ENCODE results near the gene SPEG. TPM values are rescaled to one million over a fixed set of nuclear protein-coding genes. Genes with fewer than 3 reads are reported as not detected.

SPEG gene
- total RNA-seq, 1 donor from 2014 or later = 0.05 TPM

DNA sequence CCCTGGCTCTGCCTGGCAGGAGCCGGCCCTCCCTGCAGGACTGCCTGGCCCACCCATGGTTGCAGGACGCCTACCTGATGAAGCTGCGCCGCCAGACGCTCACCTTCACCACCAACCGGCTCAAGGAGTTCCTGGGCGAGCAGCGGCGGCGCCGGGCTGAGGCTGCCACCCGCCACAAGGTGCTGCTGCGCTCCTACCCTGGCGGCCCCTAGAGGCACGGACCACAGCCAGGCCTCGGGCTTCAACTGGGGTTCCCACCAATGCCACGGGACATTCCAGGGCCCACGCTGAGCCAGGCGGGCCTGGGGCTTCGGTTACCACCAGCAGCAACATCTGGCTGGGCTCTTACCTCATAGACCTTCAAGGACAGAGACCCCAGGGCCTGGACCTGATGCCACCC lies 57.9 kb downstream of the SPEG start:
- intact Hi-C loops (cut with micrococcal nuclease) = no loop called here

DNA sequence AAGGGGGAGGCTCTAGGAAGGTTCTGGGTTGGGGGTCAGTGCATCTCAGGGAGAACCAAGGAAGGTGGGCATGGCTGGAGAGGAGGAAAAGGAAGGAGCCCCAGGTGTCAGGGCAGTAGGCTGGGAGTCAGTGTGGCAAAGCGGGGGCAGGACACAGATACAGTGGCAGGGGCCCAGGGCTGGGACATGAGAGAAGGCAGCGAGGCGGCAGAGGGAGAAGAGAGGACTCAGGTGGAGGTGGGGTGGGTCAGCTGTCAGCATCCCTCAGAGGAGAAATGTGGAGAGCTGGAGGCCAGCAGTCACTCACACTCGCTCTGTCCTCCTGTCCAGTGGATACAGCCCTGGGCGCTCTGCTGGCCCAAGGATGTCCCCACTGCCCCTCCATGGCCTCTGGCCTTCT lies 58.4 kb downstream of the SPEG start:
- intact Hi-C loops (cut with micrococcal nuclease) = no loop called here

DNA sequence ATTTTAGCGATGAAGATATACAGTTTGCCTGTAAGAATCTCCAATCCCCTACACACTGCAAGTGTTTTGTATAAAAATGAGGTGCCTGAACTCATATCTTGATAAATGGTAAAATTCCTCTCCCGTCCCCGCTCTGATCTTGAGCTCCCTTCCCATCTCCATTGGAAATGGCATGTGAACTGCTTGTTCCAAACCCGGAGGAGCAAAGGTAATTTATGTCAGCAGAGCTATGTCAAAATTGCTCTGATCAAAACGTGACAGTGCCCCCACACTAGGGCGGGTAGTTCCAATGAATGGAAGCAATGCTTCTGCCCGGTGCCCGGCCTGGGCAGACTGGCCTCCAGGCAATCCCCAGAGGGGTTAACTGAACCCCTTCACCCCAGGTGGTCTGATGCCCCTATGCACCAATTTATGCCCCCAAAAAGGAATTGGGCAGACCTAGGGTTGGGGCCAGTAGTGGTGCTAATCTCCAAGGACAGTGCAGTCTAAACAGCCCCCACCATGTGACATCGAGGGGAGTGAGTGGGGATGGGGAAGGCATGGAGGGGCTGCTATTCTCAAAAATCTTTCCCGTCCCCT lies 60.4 kb downstream of the SPEG start:
- intact Hi-C loops (cut with micrococcal nuclease) = loop anchor here (1.0 to 5.0 kb wide), 4 partner anchors 35 to 823 kb away; partner anchors contain the start of genes RNF25 and STK36

DNA sequence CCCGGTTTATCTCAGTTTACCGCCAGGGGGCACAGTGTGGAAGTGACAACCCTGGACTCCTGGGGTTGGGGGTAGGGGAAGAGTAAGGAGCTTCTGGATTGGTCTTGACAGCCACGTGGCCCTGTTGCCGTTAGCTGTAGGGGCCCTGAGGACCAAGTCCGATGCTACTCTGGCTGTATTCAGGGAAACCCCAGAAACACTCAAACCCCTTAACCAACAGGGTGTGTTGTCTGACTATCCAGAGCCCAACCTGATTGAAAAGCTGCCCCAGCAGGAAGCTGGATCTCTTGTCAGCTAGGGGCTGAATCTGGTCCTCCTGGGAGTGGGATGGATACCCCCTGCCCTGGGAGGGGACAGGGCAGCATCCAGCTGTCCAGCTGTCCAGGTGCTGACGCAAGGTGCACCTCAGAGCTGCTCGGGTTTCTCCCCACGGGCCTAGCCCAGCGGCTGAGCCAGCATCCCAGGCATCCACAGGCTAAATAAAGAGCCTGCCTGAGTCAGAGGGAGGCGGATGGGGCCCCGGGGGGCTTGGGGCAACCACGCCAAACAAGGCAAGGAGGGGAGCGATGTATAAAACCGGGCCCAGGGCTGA lies 61.0 kb downstream of the SPEG start:
- intact Hi-C loops (cut with micrococcal nuclease) = loop anchor here (1.0 to 5.0 kb wide), 4 partner anchors 35 to 823 kb away; partner anchors contain the start of genes RNF25 and STK36

DNA sequence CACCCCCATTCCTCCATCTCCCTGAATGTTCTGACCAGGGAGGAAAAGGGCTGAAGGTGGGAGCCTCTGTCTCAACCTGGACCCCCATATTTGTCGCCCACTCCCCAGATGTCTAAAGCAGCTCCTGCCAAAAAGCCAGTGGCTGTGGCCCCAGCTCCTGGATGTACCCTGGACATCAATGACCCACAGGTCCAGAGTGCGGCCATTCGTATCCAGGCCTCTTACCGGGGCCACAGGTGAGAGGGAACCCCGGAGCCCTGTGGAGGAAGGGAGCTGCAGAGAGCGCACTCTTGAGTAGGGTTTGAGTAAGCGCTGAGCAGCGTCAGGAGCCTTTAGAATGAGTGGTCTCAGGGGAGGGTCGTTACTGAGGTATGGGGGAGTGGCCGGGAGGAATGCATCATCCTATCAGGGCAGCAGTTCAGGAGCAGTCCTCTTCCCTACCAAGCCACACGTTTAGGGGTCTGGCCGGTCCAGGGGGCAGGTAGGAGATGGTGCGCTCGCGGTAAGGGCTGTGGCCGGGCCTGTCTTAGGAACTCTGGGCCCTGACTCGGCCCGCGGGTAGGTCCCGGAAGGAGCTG lies 61.7 kb downstream of the SPEG start:
- intact Hi-C loops (cut with micrococcal nuclease) = loop anchor here (5.0 kb wide), 3 partner anchors 191 to 824 kb away; partner anchors contain the start of genes RNF25 and STK36

DNA sequence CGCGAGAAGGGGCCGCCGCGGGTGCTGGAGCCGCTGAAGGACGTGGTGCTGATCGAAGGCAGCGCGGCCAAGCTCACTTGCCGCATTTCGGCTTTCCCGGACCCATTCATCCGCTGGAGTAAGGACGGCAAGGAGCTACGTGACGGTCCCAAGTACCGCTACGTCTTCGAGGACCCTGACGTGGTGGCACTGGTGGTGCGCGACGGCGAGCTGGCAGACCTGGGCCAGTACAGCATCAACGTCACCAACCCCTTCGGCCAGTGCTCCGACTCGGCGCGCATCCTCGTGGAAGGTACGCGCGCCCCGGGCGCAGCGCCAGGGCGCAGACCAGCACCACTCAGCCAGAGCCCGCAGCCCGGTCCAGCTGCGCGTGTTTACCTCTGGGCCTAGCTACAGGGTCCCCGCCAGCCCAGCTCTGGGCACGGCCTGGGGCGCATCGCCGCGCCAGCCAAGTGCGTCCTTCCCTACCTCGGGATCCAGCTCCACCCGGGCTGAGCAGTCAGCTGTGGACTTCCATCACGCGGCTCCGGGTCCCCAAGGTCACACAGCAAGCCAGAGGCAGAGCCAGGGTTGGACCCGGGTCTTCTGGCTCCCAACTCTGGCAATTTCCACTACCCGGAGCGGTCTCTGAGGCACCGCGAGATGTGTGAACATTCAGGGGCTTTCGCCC lies 62.3 kb downstream of the SPEG start:
- intact Hi-C loops (cut with micrococcal nuclease) = loop anchor here (5.0 kb wide), 3 partner anchors 190 to 825 kb away; partner anchors contain the start of genes RNF25 and STK36

DNA sequence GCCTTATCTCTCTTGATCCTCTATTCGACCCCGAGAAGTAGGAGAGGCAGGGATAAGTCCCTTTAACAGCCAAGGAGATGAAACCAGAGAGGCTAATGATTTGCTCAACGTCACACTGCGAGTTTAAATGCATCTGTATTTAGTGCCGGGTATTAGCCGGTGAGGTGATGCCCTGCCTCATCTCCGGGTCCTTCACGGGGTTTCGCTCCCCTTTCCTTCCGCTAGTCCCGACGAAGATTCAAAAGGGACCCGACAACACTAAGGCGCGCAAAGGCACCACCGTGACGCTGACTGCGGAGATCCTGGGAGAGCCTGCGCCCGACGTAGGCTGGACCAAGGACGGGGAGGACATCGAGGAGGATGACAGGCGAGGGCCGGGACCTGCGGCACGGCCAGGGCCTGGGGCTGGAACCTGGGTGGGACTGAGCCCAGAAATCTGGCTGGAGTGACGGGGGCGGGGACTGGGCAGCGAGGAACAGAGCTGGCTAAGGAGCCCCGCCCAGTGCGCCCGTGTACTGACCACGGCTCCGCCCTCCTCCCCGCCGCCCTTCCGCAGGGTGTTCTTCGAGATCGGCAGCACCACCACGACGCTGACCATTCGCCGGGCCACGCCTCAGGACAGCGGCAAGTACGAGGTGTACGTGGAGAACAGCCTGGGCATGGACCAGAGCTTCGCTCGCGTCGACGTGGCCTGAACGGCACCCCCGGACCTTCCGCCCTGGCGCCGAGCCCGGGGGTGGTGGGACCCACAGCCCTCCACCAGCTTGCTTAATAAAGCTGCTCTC lies 63.0 kb downstream of the SPEG start:
- intact Hi-C loops (cut with micrococcal nuclease) = loop anchor here (1.0 to 5.0 kb wide), 24 partner anchors 12 to 1281 kb away; partner anchors contain the start of genes AAMP, ABCB6, BCS1L and CHPF

DNA sequence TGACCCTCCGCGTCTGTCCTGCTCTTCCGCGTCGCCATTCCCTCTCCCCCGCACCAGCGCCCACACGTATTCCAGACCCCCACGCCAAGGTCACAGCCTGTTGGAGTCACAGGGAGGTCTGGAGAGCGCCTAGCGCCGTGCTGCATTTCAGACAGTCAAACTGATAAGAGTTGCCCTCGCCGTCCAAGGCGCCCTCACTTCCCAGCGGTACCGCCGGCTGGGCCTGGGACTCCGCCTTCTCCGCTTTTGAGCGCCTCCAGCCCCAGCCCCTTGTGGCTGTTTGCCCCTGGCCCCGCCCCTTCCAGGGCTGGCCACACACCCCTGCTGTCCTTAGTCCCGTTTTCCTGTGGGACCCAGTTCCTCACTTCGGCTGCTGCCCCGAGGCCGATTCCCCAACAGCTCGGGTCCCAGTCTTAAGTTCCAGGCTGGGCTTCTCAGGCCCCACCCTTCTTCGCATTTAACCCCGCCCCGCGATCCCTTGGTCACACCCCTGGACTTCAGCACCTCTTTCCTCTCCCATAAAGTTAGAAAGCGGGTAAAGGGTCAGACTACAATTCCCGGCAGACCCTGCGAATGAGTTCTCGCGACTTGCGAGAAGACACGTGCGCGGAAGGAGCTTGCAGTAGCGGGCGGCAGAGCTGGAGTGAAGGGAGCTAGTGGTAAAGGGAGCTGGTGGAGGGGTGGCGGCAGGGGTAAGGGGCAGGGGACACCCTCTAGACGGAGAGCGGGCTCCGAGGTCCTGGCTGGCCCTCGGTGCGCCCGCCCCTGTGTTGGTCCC lies 63.8 kb downstream of the SPEG start, which contains the start of gene GMPPA:
GMPPA (plus strand) TSS at position 612 of the 778 bp plus-strand sequence. CDS start 1,085 bp downstream, outside the sequence.
- intact Hi-C loops (cut with micrococcal nuclease) = loop anchor here (1.0 to 5.0 kb wide), 24 partner anchors 11 to 1282 kb away; partner anchors contain the start of genes AAMP, ABCB6, BCS1L and CHPF

DNA sequence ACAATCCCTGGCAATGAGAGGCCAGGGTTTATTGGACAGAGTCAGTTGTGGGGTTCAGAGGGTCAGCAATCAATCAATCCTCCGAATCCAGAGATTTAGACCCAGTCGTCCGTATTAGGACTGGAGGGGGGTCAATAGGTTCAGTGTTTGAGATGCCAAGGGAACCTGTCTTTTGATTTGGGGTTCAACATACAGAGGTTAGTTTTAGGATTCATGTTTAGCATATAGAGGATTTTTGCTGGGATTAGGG lies 64.3 kb downstream of the SPEG start:
- intact Hi-C loops (cut with micrococcal nuclease) = loop anchor here (2.0 to 5.0 kb wide), 6 partner anchors 58 to 827 kb away; partner anchors contain the start of genes ABCB6, RNF25 and STK36

DNA sequence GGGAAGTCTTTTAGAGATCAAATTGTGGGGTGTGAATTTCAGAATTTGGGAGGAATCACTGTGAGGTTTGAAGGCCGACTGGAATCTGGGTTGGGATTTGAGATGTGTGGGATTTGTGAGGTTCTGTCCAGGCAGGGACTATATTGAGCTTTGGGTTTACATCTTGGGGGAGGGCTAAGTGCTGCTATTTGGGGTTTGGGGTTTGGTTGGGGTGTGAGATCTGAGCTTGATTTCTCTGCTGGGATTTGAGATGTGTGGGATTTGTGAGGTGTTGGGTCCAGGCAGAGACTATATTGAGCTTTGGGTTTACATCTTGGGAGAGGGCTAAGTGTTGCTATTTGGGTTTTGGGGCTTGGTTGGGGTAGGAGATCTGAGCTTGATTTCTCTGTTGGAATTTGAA lies 64.9 kb downstream of the SPEG start:
- intact Hi-C loops (cut with micrococcal nuclease) = loop anchor here (2.0 to 5.0 kb wide), 6 partner anchors 59 to 827 kb away; partner anchors contain the start of genes ABCB6, RNF25 and STK36

DNA sequence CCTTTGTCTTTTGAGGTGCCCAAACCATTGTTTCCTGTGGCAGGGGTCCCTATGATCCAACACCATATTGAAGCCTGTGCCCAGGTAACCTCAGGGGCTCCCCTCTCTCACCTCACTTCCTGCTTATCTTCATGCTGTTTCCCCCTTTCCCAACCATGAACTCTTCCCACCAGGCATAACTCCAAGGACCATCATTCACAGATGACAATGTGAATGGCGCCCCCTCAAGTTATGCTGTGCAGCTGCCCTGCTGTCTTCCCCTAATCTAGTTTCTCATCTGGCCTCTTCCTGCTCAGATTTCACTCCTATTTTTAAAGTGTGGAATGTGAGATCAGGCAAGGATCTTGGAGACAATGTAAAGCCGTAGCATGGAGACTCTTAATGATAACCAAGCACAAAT lies 65.5 kb downstream of the SPEG start:
- intact Hi-C loops (cut with micrococcal nuclease) = no loop called here

DNA sequence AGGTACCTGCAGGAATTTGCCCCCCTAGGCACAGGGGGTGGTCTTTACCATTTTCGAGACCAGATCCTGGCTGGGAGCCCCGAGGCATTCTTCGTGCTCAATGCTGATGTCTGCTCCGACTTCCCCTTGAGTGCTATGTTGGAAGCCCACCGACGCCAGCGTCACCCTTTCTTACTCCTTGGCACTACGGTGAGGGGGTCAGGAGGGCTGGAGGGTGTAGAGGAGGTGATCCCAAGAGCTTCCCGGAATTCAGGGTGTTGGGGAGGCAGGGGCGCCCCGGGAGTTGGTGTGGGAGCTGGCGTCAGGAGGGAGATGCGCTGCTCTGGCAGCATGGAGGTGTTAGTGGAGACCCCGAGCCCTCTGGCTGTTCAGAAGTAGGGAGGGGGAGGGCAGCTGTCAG lies 67.2 kb downstream of the SPEG start:
- intact Hi-C loops (cut with micrococcal nuclease) = no loop called here

DNA sequence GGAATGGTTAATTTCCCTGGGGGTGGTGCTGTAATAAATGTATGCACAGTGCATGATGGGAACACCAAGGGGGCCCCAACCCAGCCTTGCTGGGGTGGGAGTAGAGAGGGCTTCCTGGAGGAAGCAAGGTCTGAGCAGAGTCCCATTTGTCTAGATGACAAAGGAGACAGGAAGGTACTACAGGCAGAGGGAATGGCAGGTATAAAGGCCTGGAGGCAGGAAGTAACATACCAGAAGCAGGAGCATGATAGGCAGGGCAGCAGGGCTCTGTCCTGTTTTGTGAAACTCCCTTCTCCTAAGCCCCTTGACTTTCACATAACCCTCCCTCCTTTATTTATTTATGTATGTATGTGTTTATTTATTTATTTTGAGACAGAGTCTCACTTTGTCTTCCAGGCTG lies 68.0 kb downstream of the SPEG start:
- intact Hi-C loops (cut with micrococcal nuclease) = no loop called here

DNA sequence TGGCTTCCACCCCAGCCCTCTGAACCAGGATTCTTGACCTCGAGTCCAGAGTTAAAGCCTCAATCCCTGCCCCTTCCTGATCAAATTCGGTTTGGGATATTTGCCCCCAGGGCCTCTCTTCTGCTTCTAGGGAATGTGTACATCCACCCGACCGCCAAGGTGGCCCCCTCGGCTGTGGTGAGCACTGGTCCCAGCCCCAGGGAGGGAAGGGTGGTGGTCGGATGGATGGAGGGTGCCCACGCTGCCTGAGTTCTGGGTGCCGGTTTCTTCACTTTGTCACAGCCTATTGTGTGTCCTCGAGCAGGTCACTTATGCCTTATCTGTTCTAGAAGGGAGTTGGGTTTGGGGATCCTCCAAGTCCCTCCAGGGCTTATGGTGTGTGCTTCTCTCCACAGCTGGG lies 70.9 kb downstream of the SPEG start:
- intact Hi-C loops (cut with micrococcal nuclease) = no loop called here

DNA sequence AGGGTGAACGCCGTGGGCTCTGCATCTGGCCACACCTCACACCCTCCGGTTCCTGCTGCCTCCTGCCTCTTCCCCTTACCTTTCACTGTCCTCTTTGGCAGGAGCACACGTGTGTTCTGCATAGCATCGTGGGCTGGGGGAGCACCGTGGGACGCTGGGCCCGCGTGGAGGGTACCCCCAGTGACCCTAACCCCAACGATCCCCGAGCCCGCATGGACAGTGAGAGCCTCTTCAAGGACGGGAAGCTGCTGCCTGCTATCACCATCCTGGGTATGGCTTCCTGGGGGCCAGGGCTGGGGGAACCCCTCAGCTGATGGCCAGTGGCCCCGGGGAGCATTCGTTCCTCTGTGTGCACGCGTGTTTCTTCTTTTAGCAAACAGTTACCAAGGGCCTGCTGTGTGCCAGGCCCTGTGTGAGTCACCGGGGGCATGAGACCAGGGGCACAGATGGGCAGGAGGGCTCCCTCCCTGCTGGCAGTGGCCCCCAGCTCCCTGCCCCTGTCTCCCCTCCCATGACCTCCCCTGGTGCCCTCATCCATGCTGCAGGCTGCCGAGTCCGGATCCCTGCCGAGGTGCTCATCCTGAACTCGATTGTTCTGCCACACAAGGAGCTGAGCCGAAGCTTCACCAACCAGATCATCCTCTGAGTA lies 71.6 kb downstream of the SPEG start:
- intact Hi-C loops (cut with micrococcal nuclease) = no loop called here

DNA sequence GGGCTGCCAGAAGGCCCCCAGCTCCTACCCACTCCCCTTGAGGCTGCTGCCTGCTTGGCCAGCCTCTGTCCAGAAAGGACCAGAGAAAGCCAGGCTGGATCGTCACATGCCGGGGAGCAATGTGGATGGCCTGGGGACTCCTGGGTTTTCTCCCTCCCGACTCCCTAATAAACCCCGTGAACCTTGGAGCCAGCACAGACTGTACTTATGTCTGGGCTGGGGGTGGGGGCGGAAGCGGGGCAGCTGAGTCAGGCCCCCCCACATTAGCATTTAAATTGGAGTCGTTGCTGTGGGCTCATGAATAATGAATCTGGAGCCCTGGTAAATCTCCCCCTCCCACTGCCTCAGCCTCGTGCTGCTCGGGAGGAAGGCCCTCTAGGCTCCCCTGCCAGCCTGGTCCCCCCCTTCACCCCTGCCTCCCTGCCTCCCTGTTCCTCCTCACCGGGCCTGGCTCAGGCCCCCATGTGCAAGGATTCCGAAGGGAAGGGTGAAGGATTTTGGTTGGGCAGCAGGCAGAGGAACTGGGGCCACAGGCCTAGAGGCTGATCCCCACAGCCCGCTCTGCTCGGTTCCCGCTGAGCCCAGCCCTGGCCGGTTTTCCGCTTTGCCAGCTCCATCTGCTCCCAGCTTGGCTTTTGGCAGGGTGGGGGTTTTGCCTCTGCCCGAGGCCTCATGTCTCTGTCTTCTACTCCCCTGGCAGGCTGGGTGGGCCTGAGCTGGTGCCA lies 72.3 kb downstream of the SPEG start:
- intact Hi-C loops (cut with micrococcal nuclease) = no loop called here

DNA sequence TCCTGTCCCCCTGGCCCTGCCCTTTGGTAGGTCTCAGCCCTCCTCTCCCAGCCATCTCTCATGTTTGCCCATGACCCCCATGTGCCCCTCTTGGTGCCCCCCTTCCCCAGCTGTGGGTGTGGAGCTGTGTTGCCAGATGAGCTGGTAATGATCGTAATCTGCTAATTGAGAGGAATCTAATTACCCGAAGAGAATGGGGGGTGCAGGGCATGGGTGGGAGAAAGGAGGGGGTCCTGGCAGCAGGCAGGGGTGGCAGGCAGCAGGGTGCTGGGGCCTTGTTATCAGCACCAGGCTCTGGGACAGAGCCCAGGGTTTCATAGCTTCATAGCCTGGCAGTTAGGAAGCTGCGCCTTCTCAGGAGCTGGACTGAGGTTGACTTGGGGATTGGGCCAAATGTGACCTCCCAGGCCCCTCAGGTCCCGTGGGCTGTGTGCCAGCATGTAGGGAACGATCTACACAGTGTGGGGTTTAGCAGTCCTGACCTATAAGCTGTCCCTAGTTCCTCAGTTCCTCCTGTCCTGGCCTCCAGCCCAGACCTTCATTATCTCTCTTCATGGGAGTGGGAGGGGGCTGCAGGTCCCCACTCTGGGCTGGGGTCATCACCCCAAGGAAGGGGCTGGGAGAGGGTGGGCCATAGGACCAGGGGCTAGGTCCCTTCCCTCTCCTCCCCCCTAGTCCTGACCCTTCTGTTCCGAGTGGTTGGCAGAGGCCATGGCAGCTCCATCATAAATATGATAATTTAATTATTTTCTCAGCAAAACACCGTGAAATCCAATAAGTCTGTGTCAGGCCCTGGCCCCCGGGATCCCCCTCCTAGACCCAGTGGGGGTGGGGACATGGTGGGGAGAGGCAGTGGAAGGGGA lies 73.2 kb downstream of the SPEG start:
- intact Hi-C loops (cut with micrococcal nuclease) = no loop called here

DNA sequence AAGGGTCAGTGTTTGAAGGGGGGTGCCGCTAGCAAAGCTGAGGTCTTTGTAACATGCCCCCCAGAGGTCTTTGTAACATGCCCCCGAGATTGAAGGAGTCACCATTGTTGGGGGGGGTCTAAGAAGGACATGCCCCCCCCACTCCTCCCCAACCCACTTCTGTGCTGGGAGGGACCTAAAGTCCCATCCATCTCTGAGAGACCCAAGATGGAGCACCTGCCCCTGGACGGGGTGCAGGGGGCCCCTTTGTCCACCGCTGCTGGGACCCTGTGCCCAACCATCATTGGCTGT lies 73.7 kb downstream of the SPEG start:
- intact Hi-C loops (cut with micrococcal nuclease) = no loop called here
